Measurements from ENCODE around the gene DKKL1.

DKKL1 gene

GRCh38 chr19:49362048-49362928 is 1.4 kb upstream of the DKKL1 start, which contains the start of gene TEAD2:
TEAD2 (minus strand) TSS chr19:49362416; CDS start chr19:49360075, 2,341 bp downstream.
- H3K4me1 ChIP-seq: peaks cover 2 to 20% (median 11%) of the 10 kb centered on the region in 4 donors
- no peaks in the 10 kb centered on the region for H3K27me3 ChIP-seq
- no peaks in the 10 kb centered on the region for H3K9me3 ChIP-seq
- H3K27ac ChIP-seq: peak within 1 kb of the TSS; percentile 84 to 96
- peaks cover 16 to 26% (median 25%) of the 10 kb centered on the region in 3 donors for H3K36me3 ChIP-seq
- TF ChIP-seq CTCF (IDR thresholded peaks at IDR 0.05): no peak
- H3K4me3 ChIP-seq: peak within 1 kb of the TSS; percentile 81 to 98
- peak; percentile 75 to 90 for DNase-seq
- intact Hi-C loops (cut with DNase I; ENCODE audit: low total_unique reads): no loop called here

- Histone ChIP-seq H3K36me3 (peaks cover 15 to 21% (median 20%) of the 10 kb centered on the region in 3 donors), H3K4me1 (peaks cover 2 to 20% (median 11%) of the 10 kb centered on the region in 4 donors), H3K9me3 (no peaks in the 10 kb centered on the region), H3K27ac (peak overlapping the region; percentile 84 to 96), H3K27me3 (no peaks in the 10 kb centered on the region), H3K4me3 (peak overlapping the region; percentile 81 to 98)
- DNase-seq: peak; percentile 52 to 86
- no peak for TF ChIP-seq CTCF (IDR thresholded peaks at IDR 0.05)
- intact Hi-C loops (cut with DNase I; ENCODE audit: low total_unique reads): no loop called here
Observed at GRCh38 chr19:49362929-49363267, 779 bp upstream of the DKKL1 start.

GRCh38 chr19:49364083-49364737 is 533 bp downstream of the DKKL1 start:
- peaks cover 2 to 20% (median 11%) of the 10 kb centered on the region in 4 donors for H3K4me1 ChIP-seq
- intact Hi-C loops (cut with DNase I; ENCODE audit: low total_unique reads): no loop called here
- peak overlapping the region; percentile 81 to 98 for H3K4me3 ChIP-seq
- peaks cover 3 to 8% (median 7%) of the 10 kb centered on the region in 3 donors for H3K36me3 ChIP-seq
- DNase-seq: peak in 1 of 2 donors; percentile 71
- peak overlapping the region; percentile 84 to 96 for H3K27ac ChIP-seq
- no peak for TF ChIP-seq CTCF (IDR thresholded peaks at IDR 0.05)
- no peaks in the 10 kb centered on the region for H3K27me3 ChIP-seq
- peaks cover 0 to 10% (median 7%) of the 10 kb centered on the region in 3 donors for H3K9me3 ChIP-seq

- Histone ChIP-seq H3K4me1 (peaks cover 2 to 15% (median 5%) of the 10 kb centered on the region in 4 donors), H3K4me3 (no peak overlapping the region), H3K27me3 (no peaks in the 10 kb centered on the region), H3K27ac (no peak overlapping the region), H3K9me3 (peaks cover 0 to 26% (median 13%) of the 10 kb centered on the region in 3 donors), H3K36me3 (peaks cover 0 to 7% (median 0%) of the 10 kb centered on the region in 3 donors)
- intact Hi-C loops (cut with DNase I; ENCODE audit: low total_unique reads): no loop called here
- no peak for TF ChIP-seq CTCF (IDR thresholded peaks at IDR 0.05)
- no peak for DNase-seq
Observed at GRCh38 chr19:49366110-49366509, 2.4 kb downstream of the DKKL1 start.

- H3K27ac ChIP-seq: no peak overlapping the region
- no peak for DNase-seq
- H3K4me3 ChIP-seq: no peak overlapping the region
- no peak for TF ChIP-seq CTCF (IDR thresholded peaks at IDR 0.05)
- peaks cover 0 to 10% of the 10 kb centered on the region in 2 donors for H3K27me3 ChIP-seq
- H3K36me3 ChIP-seq: peaks cover 0 to 7% (median 0%) of the 10 kb centered on the region in 3 donors
- peaks cover 2 to 3% (median 2%) of the 10 kb centered on the region in 4 donors for H3K4me1 ChIP-seq
- intact Hi-C loops (cut with DNase I; ENCODE audit: low total_unique reads): no loop called here
- peaks cover 0 to 26% (median 13%) of the 10 kb centered on the region in 3 donors for H3K9me3 ChIP-seq
Observed at GRCh38 chr19:49368711-49369358, 5.2 kb downstream of the DKKL1 start.

All from tibial artery (tissue), 4 donors.